HCT116 (cell line): ENCODE measurements around the gene EPG5. TPM values are rescaled to one million over a fixed set of nuclear protein-coding genes. Genes with fewer than 3 reads are reported as not detected.

ENCODE experiments used
- ATAC-seq: fragments of 200-7000 bp; cut with Tn5 transposase; 2 replicates; pipeline ENCODE4 v1.9.1; 2020; ENCODE audit warnings: mild to moderate bottlenecking, moderate library complexity
- BruUV-seq: library from RNA; stranded (reverse); fragments of 400-500 nt; replicated peaks from 2 replicates; lab custom pipeline; 2021; lab: Mats Ljungman, UMichigan
- CTCF ChIA-PET: fragments of 300-600 bp; sonication (Branson Sonifier 250); formaldehyde crosslinking; loops from one replicate; lab custom pipeline; 2021; ENCODE audit warnings: antibody characterized with exemption; lab: Charles Lee
- POLR2A ChIA-PET: fragments of 300-600, 350-600 bp; sonication (Branson Sonifier 250); formaldehyde crosslinking; loops from one replicate; lab custom pipeline; 2021; ENCODE audit warnings: antibody characterized with exemption; lab: Charles Lee
- RAD21 ChIA-PET, 2 experiments: fragments of 300-600 bp; sonication (Branson Sonifier 250); formaldehyde crosslinking; loops; one replicate each; lab custom pipeline; 2023; ENCODE audit warnings: low total read pairs in 2 of 2; ENCODE audit not compliant: uncharacterized antibody in 2 of 2, unreplicated experiment in 2 of 2, low non-redundant PET in 1 of 2; lab: Charles Lee
- DNase-seq: peaks from one replicate; pipeline ENCODE4 v3.0.0-alpha.2; 2010; ENCODE audit warnings: low read depth, low spot score
- H2AFZ ChIP-seq: fragments of 200-600 bp; shearing (Covaris generic), sonication (generic); 2 replicates; pipeline ENCODE4 v1.6.1; 2017; ENCODE audit warnings: low read depth, mixed run types, mixed read lengths, antibody characterized with exemption, low read length; ENCODE audit not compliant: poor library complexity, severe bottlenecking
- H3K27ac ChIP-seq: 2 replicates; pipeline ENCODE4 v1.5.1; 2012; ENCODE audit warnings: low read depth, low read length
- H3K27me3 ChIP-seq: fragments of 200-600 bp; sonication (generic); 2 replicates; pipeline ENCODE4 v1.6.1; 2016; ENCODE audit warnings: mixed run types, low read length, mixed read lengths; ENCODE audit not compliant: insufficient read depth
- H3K36me3 ChIP-seq, 2 experiments: fragments of 200-500 bp in 1 of 2; fragments of 200-600 bp in 1 of 2; sonication (Bioruptor generic) in 1 of 2; sonication (generic) in 1 of 2; 2 replicates each; pipeline versions ENCODE4 v1.5.1 to v1.6.1; 2014 to 2016; ENCODE audit warnings: low read length in 2 of 2, inconsistent platforms in 1 of 2, mixed read lengths in 1 of 2, mixed run types in 1 of 2; ENCODE audit not compliant: insufficient read depth in 2 of 2, control insufficient read depth in 1 of 2
- H3K4me1 ChIP-seq, 2 experiments: fragments of 200-600 bp in 1 of 2; sonication (generic) in 1 of 2; 2 replicates each; pipeline versions ENCODE4 v1.5.1 to v1.6.1; 2012 to 2017; ENCODE audit warnings: low read length in 2 of 2, inconsistent platforms in 1 of 2, mild to moderate bottlenecking in 1 of 2, mixed read lengths in 1 of 2, mixed run types in 1 of 2, moderate library complexity in 1 of 2; ENCODE audit not compliant: insufficient read depth in 2 of 2, control insufficient read depth in 1 of 2
- H3K4me2 ChIP-seq: fragments of 200-600 bp; sonication (generic); 2 replicates; pipeline ENCODE4 v1.6.1; 2017; ENCODE audit warnings: mixed run types, low read length, mixed read lengths
- H3K4me3 ChIP-seq, 2 experiments: fragments of 200-600 bp in 1 of 2; sonication (generic) in 1 of 2; replicated peaks in 1 of 2; 2 replicates each; pipeline ENCODE4 v1.5.1; 2011 to 2016; ENCODE audit warnings: low read length in 2 of 2, control low read depth in 1 of 2, low read depth in 1 of 2, mild to moderate bottlenecking in 1 of 2, mixed read lengths in 1 of 2, mixed run types in 1 of 2
- H3K79me2 ChIP-seq: fragments of 200-600 bp; sonication (generic); 2 replicates; pipeline ENCODE4 v1.6.1; 2017; ENCODE audit warnings: mild to moderate bottlenecking, mixed run types, low read length, moderate library complexity, mixed read lengths; ENCODE audit not compliant: insufficient read depth
- H3K9ac ChIP-seq: fragments of 200-600 bp; sonication (generic); 2 replicates; pipeline ENCODE4 v1.6.1; 2016; ENCODE audit warnings: low read length, mixed read lengths
- H3K9me2 ChIP-seq: fragments of 200-600 bp; sonication (generic), shearing (Covaris generic); 2 replicates; pipeline ENCODE4 v1.6.1; 2017; ENCODE audit warnings: mixed run types, mild to moderate bottlenecking, moderate library complexity; ENCODE audit not compliant: insufficient read depth
- H3K9me3 ChIP-seq, 2 experiments: fragments of 200-500 bp in 1 of 2; fragments of 200-600 bp in 1 of 2; sonication (Bioruptor generic) in 1 of 2; sonication (generic) in 1 of 2; 2 replicates each; pipeline ENCODE4 v1.6.1; 2014 to 2017; ENCODE audit warnings: low read length in 2 of 2, mixed read lengths in 2 of 2, inconsistent platforms in 1 of 2, low read depth in 1 of 2, mild to moderate bottlenecking in 1 of 2, mixed run types in 1 of 2, moderate library complexity in 1 of 2; ENCODE audit not compliant: control insufficient read depth in 1 of 2, insufficient read depth in 1 of 2
- H4K20me1 ChIP-seq: fragments of 200-600 bp; sonication (generic), shearing (Covaris generic); 2 replicates; pipeline ENCODE4 v1.6.1; 2017; ENCODE audit warnings: mixed run types, mild to moderate bottlenecking, moderate library complexity; ENCODE audit not compliant: insufficient read depth
- ATF3 ChIP-seq: IDR thresholded peaks from 2 replicates; pipeline ENCODE4 v1.6.1; 2012
- CEBPB ChIP-seq: IDR thresholded peaks from 2 replicates; pipeline ENCODE4 v1.6.1; 2012; ENCODE audit warnings: low read depth
- ELF1 ChIP-seq: IDR thresholded peaks from 2 replicates; pipeline ENCODE4 v1.6.1; 2012; ENCODE audit warnings: low read depth, borderline replicate concordance
- EZH2 ChIP-seq: fragments of 200-600 bp; sonication (generic); IDR thresholded peaks from 2 replicates; pipeline ENCODE4 v1.6.1; 2017; ENCODE audit warnings: antibody characterized with exemption, mixed run types
- EZH2phosphoT487 ChIP-seq: fragments of 200-600 bp; IDR thresholded peaks from 2 replicates; pipeline ENCODE4 v1.6.1; 2018; ENCODE audit warnings: antibody characterized with exemption, borderline replicate concordance
- FOSL1 ChIP-seq: IDR thresholded peaks from 2 replicates; pipeline ENCODE4 v1.6.1; 2012; ENCODE audit warnings: low read depth
- POLR2A ChIP-seq: IDR thresholded peaks from 2 replicates; pipeline ENCODE4 v1.7.0; 2011; ENCODE audit warnings: borderline replicate concordance; ENCODE audit not compliant: insufficient read depth, insufficient read length; ENCODE audit errors: extremely low read depth
- POLR2AphosphoS5 ChIP-seq: IDR thresholded peaks from 2 replicates; pipeline ENCODE4 v1.6.1; 2011; ENCODE audit warnings: mild to moderate bottlenecking, low read depth, low read length, moderate library complexity
- RAD21 ChIP-seq: IDR thresholded peaks from 2 replicates; pipeline ENCODE4 v1.6.1; 2012; ENCODE audit warnings: low read depth, mild to moderate bottlenecking
- SP1 ChIP-seq: IDR thresholded peaks from 2 replicates; pipeline ENCODE4 v1.6.1; 2012; ENCODE audit warnings: low read depth
- TCF7L2 ChIP-seq: IDR thresholded peaks from 2 replicates; pipeline ENCODE4 v1.7.0; 2011; ENCODE audit warnings: borderline replicate concordance, inconsistent platforms; ENCODE audit not compliant: insufficient read depth, insufficient read length; ENCODE audit errors: extremely low read depth
- ZFX ChIP-seq: fragments of 450-650 bp; IDR thresholded peaks from 2 replicates; pipeline ENCODE4 v1.6.1; 2017
- ZNF274 ChIP-seq: fragments of 200-500 bp; sonication (Bioruptor generic); IDR thresholded peaks from 2 replicates; pipeline ENCODE4 v1.6.1; 2014; ENCODE audit warnings: mild to moderate bottlenecking, low read depth, low read length, inconsistent platforms
- intact Hi-C: fragments of 100-400 bp; cut with micrococcal nuclease; formaldehyde crosslinking; loops from 2 replicates; pipeline ENCODE4 v1.10.0; 2022
- total RNA-seq: library from RNA; stranded (reverse); gene quantifications from one replicate; pipeline ENCODE4 v1.2.1, GENCODE V29; 2021; ENCODE audit not compliant: unreplicated experiment
- TF ChIP-seq, protein P1 (sequence below): IDR thresholded peaks from 2 replicates; pipeline ENCODE4 v1.6.1; 2011; ENCODE audit warnings: mild to moderate bottlenecking, low read length, moderate library complexity; ENCODE audit not compliant: insufficient replicate concordance; ENCODE audit errors: extremely low read depth
- TF ChIP-seq, protein P2 (sequence below): IDR thresholded peaks from 2 replicates; pipeline ENCODE4 v1.6.1; 2012; ENCODE audit warnings: low read depth
- TF ChIP-seq, protein P3 (sequence below): IDR thresholded peaks from 2 replicates; pipeline ENCODE4 v1.6.1; 2012
- TF ChIP-seq, protein P4 (sequence below), 3 experiments: fragments of 200-600 bp in 1 of 3; sonication (generic) in 1 of 3; IDR thresholded peaks in 2 of 3; conservative IDR thresholded peaks in 1 of 3; 2 replicates each; pipeline ENCODE4 v1.5.1; 2012 to 2017; ENCODE audit warnings: low read depth in 2 of 3, low read length in 2 of 3, antibody characterized with exemption in 1 of 3, borderline replicate concordance in 1 of 3, control low read depth in 1 of 3, mild to moderate bottlenecking in 1 of 3, mixed read lengths in 1 of 3, mixed run types in 1 of 3, moderate library complexity in 1 of 3; ENCODE audit not compliant: insufficient read depth in 1 of 3

Gene EPG5
- total RNA-seq, 1 experiment from 2014 or later, result 12.9 TPM

GRCh38 chr18:45895339-45895738 lies 71.8 kb downstream of the EPG5 start:
- ChIA-PET POLR2A (no interaction called here), CTCF (interaction anchor here (1.0 kb wide), 1 partner anchor 15 kb away, joined by 3 read pairs; no protein-coding TSS in a partner anchor), RAD21 (no interaction called here)
- Histone ChIP-seq H3K4me2 (no peak overlapping the region), H2AFZ (no peak overlapping the region), H3K4me1 (no peaks in the 10 kb centered on the region), H4K20me1 (no peaks in the 10 kb centered on the region), H3K27me3 (no peaks in the 10 kb centered on the region), H3K9me3 (no peaks in the 10 kb centered on the region), H3K36me3 (no peaks in the 10 kb centered on the region; a peak in 2 of 4 replicates), H3K27ac (no peak overlapping the region), H3K4me3 (no peak overlapping the region), H3K79me2 (no peaks in the 10 kb centered on the region), H3K9me2 (no peaks in the 10 kb centered on the region), H3K9ac (no peak overlapping the region)
- intact Hi-C loops, result no loop called here
- ATAC-seq, result no peak
- BruUV-seq, result no TSS peak
- no peak for TF ChIP-seq ZFX
- TF ChIP-seq, protein P1, sequence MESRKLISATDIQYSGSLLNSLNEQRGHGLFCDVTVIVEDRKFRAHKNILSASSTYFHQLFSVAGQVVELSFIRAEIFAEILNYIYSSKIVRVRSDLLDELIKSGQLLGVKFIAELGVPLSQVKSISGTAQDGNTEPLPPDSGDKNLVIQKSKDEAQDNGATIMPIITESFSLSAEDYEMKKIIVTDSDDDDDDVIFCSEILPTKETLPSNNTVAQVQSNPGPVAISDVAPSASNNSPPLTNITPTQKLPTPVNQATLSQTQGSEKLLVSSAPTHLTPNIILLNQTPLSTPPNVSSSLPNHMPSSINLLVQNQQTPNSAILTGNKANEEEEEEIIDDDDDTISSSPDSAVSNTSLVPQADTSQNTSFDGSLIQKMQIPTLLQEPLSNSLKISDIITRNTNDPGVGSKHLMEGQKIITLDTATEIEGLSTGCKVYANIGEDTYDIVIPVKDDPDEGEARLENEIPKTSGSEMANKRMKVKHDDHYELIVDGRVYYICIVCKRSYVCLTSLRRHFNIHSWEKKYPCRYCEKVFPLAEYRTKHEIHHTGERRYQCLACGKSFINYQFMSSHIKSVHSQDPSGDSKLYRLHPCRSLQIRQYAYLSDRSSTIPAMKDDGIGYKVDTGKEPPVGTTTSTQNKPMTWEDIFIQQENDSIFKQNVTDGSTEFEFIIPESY, result no peak
- TF ChIP-seq, protein P2, sequence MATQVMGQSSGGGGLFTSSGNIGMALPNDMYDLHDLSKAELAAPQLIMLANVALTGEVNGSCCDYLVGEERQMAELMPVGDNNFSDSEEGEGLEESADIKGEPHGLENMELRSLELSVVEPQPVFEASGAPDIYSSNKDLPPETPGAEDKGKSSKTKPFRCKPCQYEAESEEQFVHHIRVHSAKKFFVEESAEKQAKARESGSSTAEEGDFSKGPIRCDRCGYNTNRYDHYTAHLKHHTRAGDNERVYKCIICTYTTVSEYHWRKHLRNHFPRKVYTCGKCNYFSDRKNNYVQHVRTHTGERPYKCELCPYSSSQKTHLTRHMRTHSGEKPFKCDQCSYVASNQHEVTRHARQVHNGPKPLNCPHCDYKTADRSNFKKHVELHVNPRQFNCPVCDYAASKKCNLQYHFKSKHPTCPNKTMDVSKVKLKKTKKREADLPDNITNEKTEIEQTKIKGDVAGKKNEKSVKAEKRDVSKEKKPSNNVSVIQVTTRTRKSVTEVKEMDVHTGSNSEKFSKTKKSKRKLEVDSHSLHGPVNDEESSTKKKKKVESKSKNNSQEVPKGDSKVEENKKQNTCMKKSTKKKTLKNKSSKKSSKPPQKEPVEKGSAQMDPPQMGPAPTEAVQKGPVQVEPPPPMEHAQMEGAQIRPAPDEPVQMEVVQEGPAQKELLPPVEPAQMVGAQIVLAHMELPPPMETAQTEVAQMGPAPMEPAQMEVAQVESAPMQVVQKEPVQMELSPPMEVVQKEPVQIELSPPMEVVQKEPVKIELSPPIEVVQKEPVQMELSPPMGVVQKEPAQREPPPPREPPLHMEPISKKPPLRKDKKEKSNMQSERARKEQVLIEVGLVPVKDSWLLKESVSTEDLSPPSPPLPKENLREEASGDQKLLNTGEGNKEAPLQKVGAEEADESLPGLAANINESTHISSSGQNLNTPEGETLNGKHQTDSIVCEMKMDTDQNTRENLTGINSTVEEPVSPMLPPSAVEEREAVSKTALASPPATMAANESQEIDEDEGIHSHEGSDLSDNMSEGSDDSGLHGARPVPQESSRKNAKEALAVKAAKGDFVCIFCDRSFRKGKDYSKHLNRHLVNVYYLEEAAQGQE, result no peak
- no peak for TF ChIP-seq POLR2A
- TF ChIP-seq CEBPB, result no peak
- TF ChIP-seq ZNF274, result no peak
- no peak for TF ChIP-seq ELF1
- TF ChIP-seq, protein P3, sequence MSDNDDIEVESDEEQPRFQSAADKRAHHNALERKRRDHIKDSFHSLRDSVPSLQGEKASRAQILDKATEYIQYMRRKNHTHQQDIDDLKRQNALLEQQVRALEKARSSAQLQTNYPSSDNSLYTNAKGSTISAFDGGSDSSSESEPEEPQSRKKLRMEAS, result no peak
- TF ChIP-seq SP1, result no peak
- TF ChIP-seq POLR2AphosphoS5, result no peak
- TF ChIP-seq RAD21, result no peak
- no peak for TF ChIP-seq ATF3
- TF ChIP-seq TCF7L2, result no peak
- TF ChIP-seq, protein P4, sequence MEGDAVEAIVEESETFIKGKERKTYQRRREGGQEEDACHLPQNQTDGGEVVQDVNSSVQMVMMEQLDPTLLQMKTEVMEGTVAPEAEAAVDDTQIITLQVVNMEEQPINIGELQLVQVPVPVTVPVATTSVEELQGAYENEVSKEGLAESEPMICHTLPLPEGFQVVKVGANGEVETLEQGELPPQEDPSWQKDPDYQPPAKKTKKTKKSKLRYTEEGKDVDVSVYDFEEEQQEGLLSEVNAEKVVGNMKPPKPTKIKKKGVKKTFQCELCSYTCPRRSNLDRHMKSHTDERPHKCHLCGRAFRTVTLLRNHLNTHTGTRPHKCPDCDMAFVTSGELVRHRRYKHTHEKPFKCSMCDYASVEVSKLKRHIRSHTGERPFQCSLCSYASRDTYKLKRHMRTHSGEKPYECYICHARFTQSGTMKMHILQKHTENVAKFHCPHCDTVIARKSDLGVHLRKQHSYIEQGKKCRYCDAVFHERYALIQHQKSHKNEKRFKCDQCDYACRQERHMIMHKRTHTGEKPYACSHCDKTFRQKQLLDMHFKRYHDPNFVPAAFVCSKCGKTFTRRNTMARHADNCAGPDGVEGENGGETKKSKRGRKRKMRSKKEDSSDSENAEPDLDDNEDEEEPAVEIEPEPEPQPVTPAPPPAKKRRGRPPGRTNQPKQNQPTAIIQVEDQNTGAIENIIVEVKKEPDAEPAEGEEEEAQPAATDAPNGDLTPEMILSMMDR (IDR thresholded peaks at IDR 0.05 in 2 of 3, conservative IDR thresholded peaks at IDR 0.05 in 1 of 3; ENCODE audit: borderline replicate concordance in 1 of 3, insufficient read depth in 1 of 3, low read depth in 2 of 3, low read length in 2 of 3), result no peak
- no peak for TF ChIP-seq FOSL1
- TF ChIP-seq EZH2, result no peak
- TF ChIP-seq EZH2phosphoT487, result no peak
- DNase-seq, result no peak
